BJ (cell line): ENCODE results near the gene C2orf76. TPM values are rescaled to one million over a fixed set of nuclear protein-coding genes. Genes with fewer than 3 reads are reported as not detected.

Experiments
- CTCF ChIA-PET: fragments of 350-600 bp; formaldehyde crosslinking; extraction: SDS; loops from one replicate; lab custom pipeline; 2021; ENCODE audit warnings: antibody characterized with exemption, inconsistent platforms; lab: Yijun Ruan, JAX
- POLR2A ChIA-PET: fragments of 300-600 bp; sonication (Branson Sonifier 250); formaldehyde crosslinking; extraction: SDS; loops from one replicate; lab custom pipeline; 2021; ENCODE audit warnings: antibody characterized with exemption; lab: Charles Lee
- DNase-seq: peaks from one replicate; pipeline ENCODE4 v3.0.0-alpha.2; 2011; ENCODE audit warnings: low read depth
- H3K27me3 ChIP-seq: 2 replicates; pipeline ENCODE4 v1.6.0; 2011; ENCODE audit warnings: low read length; ENCODE audit not compliant: control insufficient read depth, insufficient read depth
- H3K36me3 ChIP-seq: 2 replicates; pipeline ENCODE4 v1.5.1; 2011; ENCODE audit warnings: low read length; ENCODE audit not compliant: control insufficient read depth, insufficient read depth
- H3K4me3 ChIP-seq: 2 replicates; pipeline ENCODE4 v1.5.1; 2011; ENCODE audit warnings: low read depth, mild to moderate bottlenecking, control low read depth, low read length
- CTCF ChIP-seq: IDR thresholded peaks from 2 replicates; pipeline ENCODE4 v1.5.1; 2011; ENCODE audit warnings: low read depth, mild to moderate bottlenecking, control low read depth, inconsistent platforms, low read length, moderate library complexity; ENCODE audit not compliant: insufficient read depth
- polyA plus RNA-seq: library from polyadenylated mRNA; depleted of rRNA; stranded (reverse); fragments of >200 nt; gene quantifications from 2 replicates; pipeline ENCODE4 v1.2.3, GENCODE V29; 2011

The C2orf76 gene
- polyA plus RNA-seq, 1 experiment, result 7.0 TPM

DNA sequence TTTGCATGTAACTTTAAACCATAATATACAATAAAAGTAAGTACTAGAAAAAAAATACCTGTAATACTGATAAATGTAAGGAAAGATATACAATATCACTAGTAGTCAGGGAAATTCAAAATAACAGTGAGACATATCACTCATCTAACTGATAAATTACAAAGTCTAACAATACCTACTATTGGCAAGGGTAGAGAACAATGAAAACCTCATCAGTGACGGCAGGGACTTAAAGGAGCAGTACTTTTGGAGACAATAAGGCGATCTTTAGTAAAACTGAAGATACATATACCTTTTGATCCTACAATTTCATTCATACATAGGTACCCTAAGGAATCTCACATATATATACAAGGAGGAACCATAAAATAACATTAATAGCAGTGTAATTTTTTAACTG lies 24.9 kb downstream of the C2orf76 start:
- no peak overlapping the region for H3K4me3 ChIP-seq
- no peaks in the 10 kb centered on the region for H3K36me3 ChIP-seq
- TF ChIP-seq CTCF, result no peak
- H3K27me3 ChIP-seq, result no peaks in the 10 kb centered on the region
- ChIA-PET CTCF (no interaction called here), POLR2A (no interaction called here)
- DNase-seq, result no peak

DNA sequence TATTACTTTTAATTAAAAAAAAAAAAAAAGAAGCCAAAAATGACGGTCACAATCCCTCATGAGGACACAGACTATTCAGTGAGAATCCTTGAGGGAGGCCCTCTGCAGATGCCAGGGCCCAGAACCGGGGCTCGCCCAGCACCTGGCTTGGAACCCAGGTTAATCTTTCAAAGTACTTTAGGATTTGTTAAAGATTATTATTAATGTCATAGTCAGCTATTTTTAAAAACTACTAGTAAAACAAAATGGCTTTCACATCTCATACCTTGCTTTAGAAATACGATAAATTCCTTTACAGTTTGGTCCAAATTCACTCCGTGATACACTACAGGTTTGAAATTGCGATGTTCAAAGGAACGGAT lies 27.1 kb downstream of the C2orf76 start:
- DNase-seq, result no peak
- no peaks in the 10 kb centered on the region for H3K27me3 ChIP-seq
- CTCF ChIA-PET, result no interaction called here
- TF ChIP-seq CTCF, result no peak
- POLR2A ChIA-PET, result no interaction called here
- no peak overlapping the region for H3K4me3 ChIP-seq
- no peaks in the 10 kb centered on the region for H3K36me3 ChIP-seq

DNA sequence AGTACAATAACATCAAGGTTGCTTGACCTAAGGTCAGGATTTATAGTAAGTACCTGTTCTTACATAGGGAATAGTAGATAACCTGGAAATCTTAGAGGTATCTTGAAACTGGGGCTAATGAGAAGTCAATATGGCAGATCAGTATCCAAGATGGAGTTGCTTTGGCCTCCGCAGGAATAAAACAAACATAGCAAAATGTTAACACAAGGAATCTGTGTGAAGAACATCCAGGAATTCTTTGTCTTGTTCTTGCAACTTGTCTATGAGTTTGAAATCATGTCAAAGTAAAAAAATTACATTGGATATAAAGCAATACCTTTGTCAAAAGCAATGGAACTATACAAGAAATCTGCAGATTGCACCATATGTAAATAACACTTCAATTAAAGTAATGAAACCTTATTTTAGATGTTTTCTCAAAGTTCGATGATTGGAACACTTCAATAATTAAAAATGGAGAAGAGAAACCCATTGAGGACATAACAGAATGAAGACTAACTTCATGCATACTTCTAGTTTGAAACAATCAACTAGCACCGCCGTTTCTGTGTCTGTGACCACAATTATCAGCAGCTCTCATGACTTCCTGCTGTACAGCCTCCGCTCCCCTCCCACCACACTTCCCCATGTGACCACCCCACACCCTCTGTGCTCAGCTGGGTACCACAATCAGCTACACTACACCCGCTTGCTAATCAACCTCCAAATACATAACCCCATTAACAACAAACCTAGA lies 27.6 kb downstream of the C2orf76 start:
- no peaks in the 10 kb centered on the region for H3K27me3 ChIP-seq
- ChIA-PET CTCF (no interaction called here), POLR2A (no interaction called here)
- TF ChIP-seq CTCF, result no peak
- no peak overlapping the region for H3K4me3 ChIP-seq
- H3K36me3 ChIP-seq, result no peaks in the 10 kb centered on the region
- DNase-seq, result no peak

GRCh38 chr2:119338272-119338671 lies 28.4 kb downstream of the C2orf76 start:
- Histone ChIP-seq H3K4me3 (no peak overlapping the region), H3K36me3 (no peaks in the 10 kb centered on the region), H3K27me3 (no peaks in the 10 kb centered on the region)
- no peak for TF ChIP-seq CTCF
- POLR2A ChIA-PET, result no interaction called here
- CTCF ChIA-PET, result no interaction called here
- no peak for DNase-seq

GRCh38 chr2:119337749-119338148 lies 28.9 kb downstream of the C2orf76 start:
- ChIA-PET POLR2A (no interaction called here), CTCF (interaction anchor here (1.1 kb wide), 1 partner anchor 47 kb away, joined by 4 read pairs; no protein-coding TSS in a partner anchor)
- TF ChIP-seq CTCF, result no peak
- Histone ChIP-seq H3K36me3 (no peaks in the 10 kb centered on the region), H3K27me3 (no peaks in the 10 kb centered on the region), H3K4me3 (no peak overlapping the region)
- DNase-seq, result no peak
